Thymus (tissue), 11 donors: ENCODE measurements around the gene GPALPP1. TPM values are rescaled to one million over a fixed set of nuclear protein-coding genes. Genes with fewer than 3 reads are reported as not detected.
"Not testable (repeated sequence)": the region's sequence is repeated elsewhere in the genome, so short reads cannot be mapped to it uniquely, and the experiment has no call there.

Experiments
- DNase-seq, 9 donors: peaks; one replicate each; pipeline ENCODE4 v3.0.0-alpha.2; 2013; ENCODE audit warnings: low spot score in 9 of 9, low read depth in 6 of 9, missing footprints in 1 of 9
- H3K27ac ChIP-seq, 2 donors: one replicate each; pipeline ENCODE4 v1.5.1; 2013; ENCODE audit warnings: control low read depth in 1 of 2, low read depth in 1 of 2, low read length in 1 of 2, mild to moderate bottlenecking in 1 of 2, moderate library complexity in 1 of 2
- H3K27me3 ChIP-seq, 2 donors: one replicate each; pipeline ENCODE4 v1.5.1; 2013; ENCODE audit warnings: low read length in 1 of 2; ENCODE audit not compliant: control insufficient read depth in 2 of 2, insufficient read depth in 1 of 2
- H3K36me3 ChIP-seq, 2 donors: one replicate each; pipeline ENCODE4 v1.5.1; 2013; ENCODE audit warnings: low read length in 1 of 2, mild to moderate bottlenecking in 1 of 2, moderate library complexity in 1 of 2; ENCODE audit not compliant: control insufficient read depth in 2 of 2, insufficient read depth in 2 of 2
- H3K4me1 ChIP-seq, 2 donors: one replicate each; pipeline ENCODE4 v1.5.1; 2013; ENCODE audit warnings: low read length in 2 of 2; ENCODE audit not compliant: control insufficient read depth in 2 of 2, insufficient read depth in 2 of 2
- H3K4me3 ChIP-seq, 2 donors: one replicate each; pipeline ENCODE4 v1.5.1; 2013; ENCODE audit warnings: low read length in 2 of 2, control low read depth in 1 of 2, mild to moderate bottlenecking in 1 of 2
- H3K9me3 ChIP-seq, 2 donors: one replicate each; pipeline ENCODE4 v1.5.1; 2013; ENCODE audit warnings: low read length in 1 of 2, mild to moderate bottlenecking in 1 of 2; ENCODE audit not compliant: control insufficient read depth in 2 of 2, insufficient read depth in 1 of 2
- WGBS: extraction: QIAGEN DNeasy Blood & Tissue Kit; methylation state at CpG from one replicate; pipeline ENCODE4 v1.1.7; 2013; 5-methylcytosine and 5-hydroxymethylcytosine counted together
- polyA plus RNA-seq: library from polyadenylated mRNA; stranded (reverse); fragments of 200-250 nt; gene quantifications from one replicate; pipeline ENCODE4 v1.2.3, GENCODE V29; 2013
- total RNA-seq: library from RNA; stranded (reverse); fragments of 120-200 nt; gene quantifications from one replicate; pipeline ENCODE4 v1.2.4, GENCODE V29; 2013
- donor health status: healthy.

The GPALPP1 gene
- total and polyA plus RNA-seq, 2 donors, result 18.2 to 38.7 TPM

- Histone ChIP-seq H3K4me1 (peaks cover 15 to 18% of the 10 kb centered on the region in 2 donors), H3K9me3 (no peaks in the 10 kb centered on the region), H3K27me3 (no peaks in the 10 kb centered on the region), H3K4me3 (peak overlapping the region; percentile 70 to 91), H3K36me3 (peaks cover 0 to 7% of the 10 kb centered on the region in 2 donors), H3K27ac (peak overlapping the region; percentile 64 to 72)
- DNase-seq, result peak in 4 of 9 donors; percentile 3 to 23 (median 14)
- 10% methylated on average over 10 of the region's 10 CpGs for WGBS
These were observed 603 bp downstream of the GPALPP1 start for GRCh38 chr13:44989941-44990340.

GRCh38 chr13:45003417-45003816 lies 14.1 kb downstream of the GPALPP1 start:
- no peaks in the 10 kb centered on the region for H3K27me3 ChIP-seq
- H3K9me3 ChIP-seq, result no peaks in the 10 kb centered on the region
- no peaks in the 10 kb centered on the region for H3K4me1 ChIP-seq
- peaks cover 13 to 23% of the 10 kb centered on the region in 2 donors for H3K36me3 ChIP-seq
- no peak for DNase-seq
- no peak overlapping the region for H3K27ac ChIP-seq
- H3K4me3 ChIP-seq, result no peak overlapping the region

- peaks cover 13 to 25% of the 10 kb centered on the region in 2 donors for H3K36me3 ChIP-seq
- no peak overlapping the region for H3K4me3 ChIP-seq
- 98% methylated on average over 2 of the region's 2 CpGs for WGBS
- H3K4me1 ChIP-seq, result no peaks in the 10 kb centered on the region
- H3K27ac ChIP-seq, result no peak overlapping the region
- no peaks in the 10 kb centered on the region for H3K27me3 ChIP-seq
- DNase-seq, result no peak
- no peaks in the 10 kb centered on the region for H3K9me3 ChIP-seq
These were observed 14.8 kb downstream of the GPALPP1 start for GRCh38 chr13:45004096-45004495.

- no peak overlapping the region for H3K4me3 ChIP-seq
- H3K27ac ChIP-seq, result no peak overlapping the region
- H3K27me3 ChIP-seq, result no peaks in the 10 kb centered on the region
- H3K36me3 ChIP-seq, result peaks cover 20 to 38% of the 10 kb centered on the region in 2 donors
- H3K9me3 ChIP-seq, result no peaks in the 10 kb centered on the region
- no peaks in the 10 kb centered on the region for H3K4me1 ChIP-seq
- DNase-seq, result no peak
These were observed 17.9 kb downstream of the GPALPP1 start for GRCh38 chr13:45007225-45007624.

GRCh38 chr13:45007823-45008222 lies 18.5 kb downstream of the GPALPP1 start:
- no peak for DNase-seq
- H3K4me3 ChIP-seq, result no peak overlapping the region
- H3K36me3 ChIP-seq, result peaks cover 14 to 35% of the 10 kb centered on the region in 2 donors
- WGBS, result 98% methylated on average over 1 of the region's 1 CpG
- no peaks in the 10 kb centered on the region for H3K27me3 ChIP-seq
- no peaks in the 10 kb centered on the region for H3K4me1 ChIP-seq
- H3K9me3 ChIP-seq, result no peaks in the 10 kb centered on the region
- H3K27ac ChIP-seq, result no peak overlapping the region

- H3K36me3 ChIP-seq, result peaks cover 13 to 36% of the 10 kb centered on the region in 2 donors
- no peak for DNase-seq
- WGBS, result 98% methylated on average over 6 of the region's 6 CpGs
- H3K27me3 ChIP-seq, result no peaks in the 10 kb centered on the region
- H3K4me1 ChIP-seq, result no peaks in the 10 kb centered on the region
- H3K4me3 ChIP-seq, result no peak overlapping the region
- H3K27ac ChIP-seq, result no peak overlapping the region
- no peaks in the 10 kb centered on the region for H3K9me3 ChIP-seq
These were observed 21.9 kb downstream of the GPALPP1 start for GRCh38 chr13:45011198-45011597.

GRCh38 chr13:45015300-45015699 lies 26.0 kb downstream of the GPALPP1 start:
- peaks cover 11 to 35% of the 10 kb centered on the region in 2 donors for H3K36me3 ChIP-seq
- WGBS, result 96% methylated on average over 2 of the region's 2 CpGs

GRCh38 chr13:45016792-45017425 lies 27.6 kb downstream of the GPALPP1 start:
- DNase-seq, result no peak
- H3K36me3 ChIP-seq, result peaks cover 3 to 30% of the 10 kb centered on the region in 2 donors

More at GRCh38 chr13:45015300-45015699, 26.0 kb downstream of the GPALPP1 start:
- DNase-seq, result no peak
- H3K27me3 ChIP-seq, result no peaks in the 10 kb centered on the region
- no peaks in the 10 kb centered on the region for H3K4me1 ChIP-seq
- no peaks in the 10 kb centered on the region for H3K9me3 ChIP-seq
- no peak overlapping the region for H3K4me3 ChIP-seq
- H3K27ac ChIP-seq, result no peak overlapping the region

GRCh38 chr13:45019981-45020380 lies 30.6 kb downstream of the GPALPP1 start:
- H3K9me3 ChIP-seq, H3K27me3 ChIP-seq, H3K4me1 ChIP-seq, DNase-seq, H3K4me3 ChIP-seq, H3K27ac ChIP-seq: not testable (repeated sequence)
- peaks cover 9 to 36% of the 10 kb centered on the region in 2 donors for H3K36me3 ChIP-seq
- WGBS, result over 99% methylated on average over 7 of the region's 7 CpGs

More at GRCh38 chr13:45016792-45017425, 27.6 kb downstream of the GPALPP1 start:
- over 99% methylated on average over 3 of the region's 3 CpGs for WGBS
- no peaks in the 10 kb centered on the region for H3K9me3 ChIP-seq
- no peak overlapping the region for H3K27ac ChIP-seq
- no peaks in the 10 kb centered on the region for H3K4me1 ChIP-seq
- H3K4me3 ChIP-seq, result no peak overlapping the region
- H3K27me3 ChIP-seq, result no peaks in the 10 kb centered on the region
